NT2/D1 (cell line): ENCODE results near the gene GATB.

Experiments
- SUZ12 ChIP-seq: IDR thresholded peaks from 2 replicates; pipeline ENCODE4 v1.6.1; 2011; ENCODE audit not compliant: insufficient read length, insufficient read depth; ENCODE audit errors: extremely low read depth
- YY1 ChIP-seq: IDR thresholded peaks from 2 replicates; pipeline ENCODE4 v1.6.1; 2011; ENCODE audit not compliant: insufficient read length, insufficient read depth
- ZNF274 ChIP-seq: IDR thresholded peaks from 2 replicates; pipeline ENCODE4 v1.6.1; 2011; ENCODE audit warnings: mild to moderate bottlenecking, low read depth, low read length

DNA sequence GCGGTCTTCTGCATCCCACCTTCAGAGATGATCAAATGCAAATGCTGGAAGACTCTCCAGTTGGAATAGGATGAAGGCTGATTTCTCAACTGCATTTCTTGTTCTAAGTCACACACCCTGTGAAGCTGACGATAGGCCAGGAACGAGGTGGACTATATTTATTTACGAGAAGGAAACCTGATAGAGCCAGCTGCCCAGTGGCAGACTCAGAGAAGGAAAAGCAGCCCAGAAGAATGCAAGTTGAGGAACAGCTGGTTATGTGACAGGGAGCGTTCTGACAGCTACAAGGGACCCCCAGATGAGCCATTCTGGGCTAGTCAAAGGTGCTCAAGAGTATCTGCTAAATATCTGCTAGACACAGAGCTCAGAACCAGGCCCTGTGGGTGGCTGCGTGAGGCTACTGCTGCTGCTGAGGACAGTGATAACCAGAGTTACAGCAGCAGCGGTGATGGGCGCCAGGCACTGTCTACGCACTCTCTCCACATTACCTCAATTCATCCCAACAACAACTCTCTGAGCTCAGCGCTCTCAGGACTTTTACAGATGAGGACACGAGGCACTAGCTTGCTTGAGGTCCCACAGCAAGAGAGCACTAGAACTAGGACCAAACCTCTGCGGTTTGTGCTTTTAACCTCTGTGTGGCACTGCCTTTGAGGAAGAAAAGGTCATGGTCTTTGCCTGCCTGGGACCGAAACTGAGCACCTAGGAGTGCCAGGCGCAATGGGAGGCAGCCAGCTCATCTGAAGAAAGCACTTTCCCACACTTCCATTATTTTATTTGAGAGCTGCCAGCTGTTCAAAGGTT, 69.0 kb downstream of the GATB start:
- TF ChIP-seq YY1 (no peak), ZNF274 (no peak), SUZ12 (no peak)
